PC-3 (cell line): ENCODE measurements around the gene MYO5A.
"Not testable (repeated sequence)": the region's sequence is repeated elsewhere in the genome, so short reads cannot be mapped to it uniquely, and the experiment has no call there.

Experiments used
- EZH2 ChIP-seq: fragments of 300-600 bp; sonication (generic); IDR thresholded peaks from one replicate; pipeline ENCODE4 v1.6.1; 2017; ENCODE audit warnings: antibody characterized with exemption, mild to moderate bottlenecking, low read length; ENCODE audit not compliant: unreplicated experiment
- TF ChIP-seq, protein P1 (sequence below): fragments of 300-600 bp; sonication (generic); conservative IDR thresholded peaks from 2 replicates; pipeline ENCODE4 v1.5.1; 2017; ENCODE audit warnings: antibody characterized with exemption, low read depth, mild to moderate bottlenecking, low read length

DNA sequence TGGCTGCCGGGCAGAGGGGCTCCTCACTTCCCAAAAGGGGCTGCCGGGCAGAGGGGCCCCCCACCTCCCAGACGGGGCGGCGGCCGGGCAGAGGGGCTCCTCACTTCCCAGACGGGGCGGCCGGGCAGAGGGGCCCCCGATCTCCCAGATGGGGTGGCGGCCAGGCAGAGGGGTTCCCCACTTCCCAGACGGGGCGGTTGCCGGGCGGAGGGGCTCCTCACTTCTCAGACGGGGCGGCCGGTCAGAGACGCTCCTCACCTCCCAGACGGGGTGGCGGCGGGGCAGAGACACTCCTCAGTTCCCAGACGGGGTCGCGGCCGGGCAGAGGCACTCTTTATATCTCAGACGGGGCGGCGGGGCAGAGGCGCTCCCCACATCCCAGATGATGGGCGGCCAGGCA, 69.0 kb downstream of the MYO5A start:
- TF ChIP-seq, protein P1, sequence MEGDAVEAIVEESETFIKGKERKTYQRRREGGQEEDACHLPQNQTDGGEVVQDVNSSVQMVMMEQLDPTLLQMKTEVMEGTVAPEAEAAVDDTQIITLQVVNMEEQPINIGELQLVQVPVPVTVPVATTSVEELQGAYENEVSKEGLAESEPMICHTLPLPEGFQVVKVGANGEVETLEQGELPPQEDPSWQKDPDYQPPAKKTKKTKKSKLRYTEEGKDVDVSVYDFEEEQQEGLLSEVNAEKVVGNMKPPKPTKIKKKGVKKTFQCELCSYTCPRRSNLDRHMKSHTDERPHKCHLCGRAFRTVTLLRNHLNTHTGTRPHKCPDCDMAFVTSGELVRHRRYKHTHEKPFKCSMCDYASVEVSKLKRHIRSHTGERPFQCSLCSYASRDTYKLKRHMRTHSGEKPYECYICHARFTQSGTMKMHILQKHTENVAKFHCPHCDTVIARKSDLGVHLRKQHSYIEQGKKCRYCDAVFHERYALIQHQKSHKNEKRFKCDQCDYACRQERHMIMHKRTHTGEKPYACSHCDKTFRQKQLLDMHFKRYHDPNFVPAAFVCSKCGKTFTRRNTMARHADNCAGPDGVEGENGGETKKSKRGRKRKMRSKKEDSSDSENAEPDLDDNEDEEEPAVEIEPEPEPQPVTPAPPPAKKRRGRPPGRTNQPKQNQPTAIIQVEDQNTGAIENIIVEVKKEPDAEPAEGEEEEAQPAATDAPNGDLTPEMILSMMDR: not testable (repeated sequence)
- TF ChIP-seq EZH2: not testable (repeated sequence)
